ENCODE data around the gene HIF1AN. TPM values are rescaled to one million over a fixed set of nuclear protein-coding genes. Genes with fewer than 3 reads are reported as not detected.

The HIF1AN gene
- total and polyA plus RNA-seq, 10 donors: 3.0 to 48.2 (median 25.3) TPM

- DNase-seq: no peak
- WGBS, 5 donors: 37 to 75% (median 50%) methylated on average over 7 of the region's 7 CpGs
- TF ChIP-seq POLR2AphosphoS5 (IDR thresholded peaks at IDR 0.05) (no peak), CTCF (IDR thresholded peaks at IDR 0.05 in 8 of 11, conservative IDR thresholded peaks at IDR 0.05 in 3 of 11) (peak in 1 of 11 experiments; percentile 5)
- no peaks in the 10 kb centered on the region for H3K27me3 ChIP-seq (replicated peaks in 1 of 7)
- intact Hi-C loops (cut with DNase I; ENCODE audit: low total_unique reads): no loop called here
- H3K4me3 ChIP-seq: no peak overlapping the region
- peaks cover 0 to 48% (median 20%) of the 10 kb centered on the region in 6 donors for H3K4me1 ChIP-seq
- H3K36me3 ChIP-seq: peaks cover 0 to 77% (median 9%) of the 10 kb centered on the region in 6 donors
- no peaks in the 10 kb centered on the region for H3K9me3 ChIP-seq
- peak overlapping the region in 4 of 8 donors; percentile 49 to 66 (median 55) for H3K27ac ChIP-seq
Observed at GRCh38 chr10:100510533-100511308, 25.0 kb upstream of the HIF1AN start.

DNA sequence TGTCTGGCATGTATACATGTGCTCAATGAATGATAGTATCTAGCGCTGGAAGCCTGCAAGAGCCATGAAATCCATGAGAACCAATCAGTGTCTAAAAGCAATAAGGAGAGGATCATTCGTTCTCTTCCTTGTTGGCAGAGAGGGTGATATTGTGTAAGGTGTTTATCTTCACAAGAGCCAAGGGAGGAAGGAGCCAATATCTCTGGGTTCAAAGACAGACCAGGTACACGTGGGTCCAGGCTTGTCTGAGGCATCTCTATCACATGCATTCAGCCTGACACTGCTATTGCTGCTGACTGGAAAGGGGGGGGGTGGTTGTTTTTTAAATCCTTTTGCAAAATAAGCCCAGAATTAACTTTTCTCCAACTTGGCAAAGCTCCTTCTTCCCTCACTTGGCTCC is 20.1 kb upstream of the HIF1AN start:
- intact Hi-C loops (cut with DNase I; ENCODE audit: low total_unique reads): loop anchor here (5.0 kb wide), 1 partner anchor 78 kb away; no protein-coding TSS in a partner anchor
- no peak overlapping the region for H3K27ac ChIP-seq
- WGBS, 5 donors: 81 to 93% (median 86%) methylated on average over 3 of the region's 3 CpGs
- H3K27me3 ChIP-seq (replicated peaks in 1 of 7): peaks cover 0 to 12% (median 4%) of the 10 kb centered on the region in 7 donors
- H3K36me3 ChIP-seq: peaks cover 0 to 42% (median 6%) of the 10 kb centered on the region in 6 donors
- H3K4me3 ChIP-seq: no peak overlapping the region
- no peak for DNase-seq
- peaks cover 6 to 39% (median 24%) of the 10 kb centered on the region in 6 donors for H3K4me1 ChIP-seq
- TF ChIP-seq CTCF (IDR thresholded peaks at IDR 0.05 in 8 of 11, conservative IDR thresholded peaks at IDR 0.05 in 3 of 11) (no peak), POLR2AphosphoS5 (IDR thresholded peaks at IDR 0.05) (no peak), POLR2A (IDR thresholded peaks at IDR 0.05) (no peak)
- H3K9me3 ChIP-seq: no peaks in the 10 kb centered on the region

- DNase-seq: no peak
- no peak overlapping the region for H3K27ac ChIP-seq
- no peaks in the 10 kb centered on the region for H3K9me3 ChIP-seq
- peaks cover 0 to 26% (median 16%) of the 10 kb centered on the region in 6 donors for H3K4me1 ChIP-seq
- H3K4me3 ChIP-seq: no peak overlapping the region
- peaks cover 0 to 37% (median 6%) of the 10 kb centered on the region in 6 donors for H3K36me3 ChIP-seq
- peaks cover 0 to 12% (median 4%) of the 10 kb centered on the region in 7 donors for H3K27me3 ChIP-seq (replicated peaks in 1 of 7)
- intact Hi-C loops (cut with DNase I; ENCODE audit: low total_unique reads): loop anchor here (5.0 kb wide), 1 partner anchor 80 kb away; no protein-coding TSS in a partner anchor
- TF ChIP-seq CTCF (IDR thresholded peaks at IDR 0.05 in 8 of 11, conservative IDR thresholded peaks at IDR 0.05 in 3 of 11) (no peak), POLR2AphosphoS5 (IDR thresholded peaks at IDR 0.05) (no peak), POLR2A (IDR thresholded peaks at IDR 0.05) (no peak)
- 86 to 98% (median 88%) methylated on average over 2 of the region's 2 CpGs for WGBS, 5 donors
Observed at GRCh38 chr10:100516847-100517246, 18.9 kb upstream of the HIF1AN start.

DNA sequence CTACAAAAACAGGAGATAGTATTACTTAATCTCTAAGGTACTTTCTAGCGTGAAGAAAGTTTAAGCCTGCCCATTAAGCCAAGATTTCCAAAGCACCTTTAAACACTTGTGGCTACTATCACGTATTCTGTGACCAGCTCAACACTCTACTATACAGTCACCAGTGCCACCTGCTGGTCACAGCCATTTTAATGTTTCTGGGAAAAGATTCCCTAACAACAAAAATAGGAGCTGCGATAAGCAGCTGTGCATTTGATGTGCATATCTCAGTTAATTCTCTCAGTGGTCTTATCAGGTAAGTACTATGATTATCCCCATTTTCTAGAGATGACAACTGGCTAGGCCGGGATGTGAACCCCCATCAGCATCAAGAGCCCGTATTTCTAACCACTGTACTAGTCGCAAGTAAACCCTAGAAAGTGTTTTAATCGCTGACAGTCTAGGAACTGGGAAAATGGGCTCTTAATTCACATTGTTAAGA is 16.9 kb upstream of the HIF1AN start:
- peaks cover 0 to 44% (median 15%) of the 10 kb centered on the region in 6 donors for H3K36me3 ChIP-seq
- no peaks in the 10 kb centered on the region for H3K9me3 ChIP-seq
- DNase-seq: no peak
- H3K27ac ChIP-seq: no peak overlapping the region
- intact Hi-C loops (cut with DNase I; ENCODE audit: low total_unique reads): loop anchor here (5.0 kb wide), 1 partner anchor 82 kb away; no protein-coding TSS in a partner anchor
- TF ChIP-seq CTCF (IDR thresholded peaks at IDR 0.05 in 8 of 11, conservative IDR thresholded peaks at IDR 0.05 in 3 of 11) (peak; percentile 40 to 73 (median 64)), POLR2A (IDR thresholded peaks at IDR 0.05) (no peak)
- WGBS, 5 donors: 14 to 27% (median 24%) methylated on average over 7 of the region's 7 CpGs
- H3K4me1 ChIP-seq: peaks cover 0 to 19% (median 16%) of the 10 kb centered on the region in 6 donors
- peaks cover 0 to 12% (median 4%) of the 10 kb centered on the region in 7 donors for H3K27me3 ChIP-seq (replicated peaks in 1 of 7)
- peak overlapping the region in 5 of 8 donors; percentile 26 to 65 (median 39) for H3K4me3 ChIP-seq
